ENCODE data around the gene ESYT2. TPM values are rescaled to one million over a fixed set of nuclear protein-coding genes. Genes with fewer than 3 reads are reported as not detected.

ESYT2 gene
- total and polyA plus RNA-seq, 2 experiments from 2014 or later = 15.8 to 40.3 TPM

DNA sequence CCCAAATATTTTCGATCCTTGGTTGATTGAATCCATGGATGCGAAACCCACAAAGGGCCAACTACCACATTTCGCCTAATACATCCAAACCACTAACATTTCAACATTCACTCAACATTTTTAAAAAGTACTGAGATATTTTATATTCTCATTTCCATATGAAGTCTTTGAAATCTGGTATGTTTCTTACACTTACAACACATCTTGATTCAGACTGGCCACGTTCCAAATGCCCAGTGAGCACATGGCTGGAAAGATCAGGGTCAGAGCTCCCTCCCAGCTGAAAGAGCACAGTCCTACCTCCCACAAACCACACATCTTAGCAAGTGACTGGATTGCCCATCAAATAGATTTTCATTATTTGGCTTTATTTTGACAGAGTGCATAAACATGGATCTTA, 143.6 kb downstream of the ESYT2 start:
- no peaks in the 10 kb centered on the region for H3K36me3 ChIP-seq
- DNase-seq (ENCODE audit: low read depth in 1 of 2, low spot score in 1 of 2) = peak in 1 of 2 donors; percentile 77
- no peak overlapping the region for H3K4me3 ChIP-seq
- no peak overlapping the region for H3K27ac ChIP-seq
- no peaks in the 10 kb centered on the region for H3K4me1 ChIP-seq (ENCODE audit: low read depth)
- no peaks in the 10 kb centered on the region for H3K9me3 ChIP-seq (ENCODE audit: low read depth)
- no peaks in the 10 kb centered on the region for H3K27me3 ChIP-seq
- TF ChIP-seq, protein P1, sequence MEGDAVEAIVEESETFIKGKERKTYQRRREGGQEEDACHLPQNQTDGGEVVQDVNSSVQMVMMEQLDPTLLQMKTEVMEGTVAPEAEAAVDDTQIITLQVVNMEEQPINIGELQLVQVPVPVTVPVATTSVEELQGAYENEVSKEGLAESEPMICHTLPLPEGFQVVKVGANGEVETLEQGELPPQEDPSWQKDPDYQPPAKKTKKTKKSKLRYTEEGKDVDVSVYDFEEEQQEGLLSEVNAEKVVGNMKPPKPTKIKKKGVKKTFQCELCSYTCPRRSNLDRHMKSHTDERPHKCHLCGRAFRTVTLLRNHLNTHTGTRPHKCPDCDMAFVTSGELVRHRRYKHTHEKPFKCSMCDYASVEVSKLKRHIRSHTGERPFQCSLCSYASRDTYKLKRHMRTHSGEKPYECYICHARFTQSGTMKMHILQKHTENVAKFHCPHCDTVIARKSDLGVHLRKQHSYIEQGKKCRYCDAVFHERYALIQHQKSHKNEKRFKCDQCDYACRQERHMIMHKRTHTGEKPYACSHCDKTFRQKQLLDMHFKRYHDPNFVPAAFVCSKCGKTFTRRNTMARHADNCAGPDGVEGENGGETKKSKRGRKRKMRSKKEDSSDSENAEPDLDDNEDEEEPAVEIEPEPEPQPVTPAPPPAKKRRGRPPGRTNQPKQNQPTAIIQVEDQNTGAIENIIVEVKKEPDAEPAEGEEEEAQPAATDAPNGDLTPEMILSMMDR (IDR thresholded peaks at IDR 0.05; ENCODE audit: low read depth, low read length) = no peak

DNA sequence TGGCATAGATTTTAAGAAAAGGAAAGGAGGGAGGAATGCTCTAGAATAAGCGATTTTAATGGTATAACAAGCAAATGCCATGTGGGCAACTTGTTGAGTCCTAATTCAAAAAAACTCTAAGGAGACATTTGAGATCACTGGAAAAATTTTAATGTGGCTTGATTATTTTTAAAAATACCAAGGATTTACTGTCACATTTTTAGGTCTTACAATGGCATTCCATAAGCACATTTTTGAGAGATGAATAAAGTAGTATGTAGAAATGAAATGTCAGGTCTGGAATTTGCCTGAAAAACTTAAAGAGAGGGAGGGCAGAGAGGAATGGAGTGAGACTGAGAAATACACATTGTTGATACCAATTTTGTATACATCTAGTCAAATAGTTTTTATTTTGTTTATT, 145.0 kb downstream of the ESYT2 start:
- Histone ChIP-seq H3K4me1 (ENCODE audit: low read depth) (no peaks in the 10 kb centered on the region), H3K36me3 (no peaks in the 10 kb centered on the region), H3K9me3 (ENCODE audit: low read depth) (no peaks in the 10 kb centered on the region), H3K27ac (no peak overlapping the region), H3K4me3 (no peak overlapping the region), H3K27me3 (no peaks in the 10 kb centered on the region)
- TF ChIP-seq, protein P1 (IDR thresholded peaks at IDR 0.05; ENCODE audit: low read depth, low read length) = no peak
- peak in 1 of 2 donors; percentile 18 for DNase-seq (ENCODE audit: low read depth in 1 of 2, low spot score in 1 of 2)

DNA sequence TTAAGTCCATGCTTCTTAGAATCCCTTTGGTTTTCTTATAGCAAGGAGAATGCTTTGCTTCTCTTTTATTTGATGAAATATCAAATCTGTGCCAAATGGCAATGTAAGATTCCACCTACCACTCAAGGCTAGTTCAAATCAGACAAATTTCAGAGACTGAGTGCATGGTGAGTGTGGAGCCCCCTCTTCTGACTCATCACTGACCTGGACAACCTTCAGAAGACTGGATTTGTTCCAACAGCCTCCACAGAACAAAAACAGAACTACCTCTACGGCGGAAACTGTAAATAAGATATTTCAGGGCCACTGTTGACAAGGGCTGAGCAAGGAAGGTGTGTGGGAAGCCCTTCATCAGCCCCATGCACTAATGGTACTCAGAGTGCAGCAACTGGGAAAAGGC, 145.8 kb downstream of the ESYT2 start:
- TF ChIP-seq, protein P1 (IDR thresholded peaks at IDR 0.05; ENCODE audit: low read depth, low read length) = no peak
- no peak for DNase-seq (ENCODE audit: low read depth in 1 of 2, low spot score in 1 of 2)
- Histone ChIP-seq H3K36me3 (no peaks in the 10 kb centered on the region), H3K4me3 (no peak overlapping the region), H3K4me1 (ENCODE audit: low read depth) (no peaks in the 10 kb centered on the region), H3K9me3 (ENCODE audit: low read depth) (no peaks in the 10 kb centered on the region), H3K27ac (no peak overlapping the region), H3K27me3 (no peaks in the 10 kb centered on the region)

DNA sequence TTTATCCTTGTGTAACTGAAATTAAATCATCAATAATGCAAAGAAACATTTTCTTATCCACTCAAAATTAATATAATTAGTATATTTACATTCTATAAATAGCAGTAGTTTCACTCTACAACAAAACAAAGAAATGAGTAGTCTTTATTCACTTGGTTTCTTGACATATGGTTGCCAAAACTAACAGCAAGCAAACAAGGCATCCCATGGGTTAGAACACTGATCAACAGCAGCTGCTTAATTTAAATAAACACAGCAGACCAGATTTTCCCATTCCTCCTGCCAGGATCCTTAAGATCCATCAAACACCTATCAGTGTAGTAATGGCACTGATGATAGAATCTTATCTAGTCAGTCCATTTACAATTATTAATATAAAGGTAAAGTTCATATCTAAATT, 146.9 kb downstream of the ESYT2 start:
- Histone ChIP-seq H3K4me3 (no peak overlapping the region), H3K36me3 (no peaks in the 10 kb centered on the region), H3K4me1 (ENCODE audit: low read depth) (no peaks in the 10 kb centered on the region), H3K27me3 (no peaks in the 10 kb centered on the region), H3K9me3 (ENCODE audit: low read depth) (no peaks in the 10 kb centered on the region), H3K27ac (no peak overlapping the region)
- TF ChIP-seq, protein P1 (IDR thresholded peaks at IDR 0.05; ENCODE audit: low read depth, low read length) = no peak
- DNase-seq (ENCODE audit: low read depth in 1 of 2, low spot score in 1 of 2) = no peak

Other genes with a start within 250 kb of the ESYT2 start
- gene PTPRN2, start 241.7 kb downstream of the ESYT2 start, total RNA-seq = 0.25 TPM in 1 of 2 replicates, not detected in the other
- gene PTPRN2, start 241.7 kb downstream of the ESYT2 start, polyA plus RNA-seq = 0.28 and 0.42 TPM in 2 replicates
- gene NCAPG2, start 124.7 kb downstream of the ESYT2 start, total RNA-seq = 6.2 and 14.0 TPM in 2 replicates
- gene NCAPG2, start 124.7 kb downstream of the ESYT2 start, polyA plus RNA-seq = 10.8 and 21.0 TPM in 2 replicates
- 13.1 and 22.4 TPM in 2 replicates for gene DYNC2I1, start 27.0 kb upstream of the ESYT2 start, total RNA-seq
- 36.9 and 42.4 TPM in 2 replicates for gene DYNC2I1, start 27.0 kb upstream of the ESYT2 start, polyA plus RNA-seq

Data from cardiac muscle cell (in vitro differentiated cells and primary cell).